GM12874 (cell line): ENCODE measurements around the gene DVL1.

Experiments used
- CTCF ChIP-seq: IDR thresholded peaks from 2 replicates; pipeline ENCODE4 v1.5.1; 2011; ENCODE audit warnings: low read depth, mild to moderate bottlenecking, control low read depth, low read length, moderate library complexity; ENCODE audit not compliant: insufficient read depth

The DVL1 gene

GRCh38 chr1:1361982-1362423, 12.8 kb upstream of the DVL1 start:
- TF ChIP-seq CTCF = no peak

GRCh38 chr1:1361233-1361981, 12.2 kb upstream of the DVL1 start:
- TF ChIP-seq CTCF = no peak

GRCh38 chr1:1360506-1361169, 11.4 kb upstream of the DVL1 start:
- TF ChIP-seq CTCF = no peak

- TF ChIP-seq CTCF = no peak
Measured at GRCh38 chr1:1359664-1360468, 10.6 kb upstream of the DVL1 start.

- no peak for TF ChIP-seq CTCF
Measured at GRCh38 chr1:1359308-1359663, 10.1 kb upstream of the DVL1 start.

- no peak for TF ChIP-seq CTCF
Measured at GRCh38 chr1:1358433-1359271, 9.4 kb upstream of the DVL1 start, which contains the start of gene MXRA8. Gene MXRA8, minus strand, starts transcription at chr1:1358555. Its CDS starts 51 bp downstream, at chr1:1358504.
